SU-DHL-6 (cell line): ENCODE results near the gene CLMP.

Experiments used
- H2AFZ ChIP-seq: fragments of 200-600 bp; sonication (generic); 2 replicates; pipeline ENCODE4 v1.6.1; 2014; ENCODE audit warnings: low read depth, mild to moderate bottlenecking, moderate library complexity, mixed read lengths, antibody characterized with exemption, low read length; ENCODE audit not compliant: severe bottlenecking
- H3F3A ChIP-seq: fragments of 200-600 bp; shearing (Covaris generic); 2 replicates; pipeline ENCODE4 v1.6.0; 2016; ENCODE audit warnings: antibody characterized with exemption, mild to moderate bottlenecking; ENCODE audit not compliant: insufficient read depth
- H3K27ac ChIP-seq: fragments of 200-600 bp; sonication (generic); 2 replicates; pipeline ENCODE4 v1.5.1; 2016; ENCODE audit warnings: low read depth, mild to moderate bottlenecking, low read length, moderate library complexity, mixed read lengths
- H3K27me3 ChIP-seq: fragments of 200-600 bp; sonication (generic), shearing (Covaris generic); 2 replicates; pipeline ENCODE4 v1.6.0; 2014; ENCODE audit warnings: mild to moderate bottlenecking, low read length
- H3K36me3 ChIP-seq: fragments of 200-600 bp; sonication (generic); 2 replicates; pipeline ENCODE4 v1.6.1; 2014; ENCODE audit warnings: mild to moderate bottlenecking, low read length, mixed read lengths
- H3K4me2 ChIP-seq: fragments of 300-600, 200-600 bp; shearing (Covaris generic), sonication (generic); 2 replicates; pipeline ENCODE4 v1.6.0; 2014; ENCODE audit warnings: low read length, low read depth, mild to moderate bottlenecking; ENCODE audit not compliant: poor library complexity, severe bottlenecking
- H3K4me3 ChIP-seq: fragments of 200-600 bp; sonication (generic); 2 replicates; pipeline ENCODE4 v1.5.1; 2014; ENCODE audit warnings: antibody characterized with exemption, low read length, mild to moderate bottlenecking, mixed read lengths; ENCODE audit not compliant: insufficient read depth, poor library complexity, severe bottlenecking
- H3K79me2 ChIP-seq: fragments of 200-600 bp; sonication (generic); 2 replicates; pipeline ENCODE4 v1.6.1; 2014; ENCODE audit warnings: mild to moderate bottlenecking, low read length, moderate library complexity; ENCODE audit not compliant: insufficient read depth
- H3K9ac ChIP-seq: fragments of 200-600 bp; sonication (generic); 2 replicates; pipeline ENCODE4 v1.7.0; 2014; ENCODE audit warnings: mild to moderate bottlenecking, low read length
- H3K9me2 ChIP-seq: fragments of 200-600 bp; sonication (generic); replicated peaks from 2 replicates; pipeline ENCODE4 v1.6.1; 2014; ENCODE audit warnings: low read length; ENCODE audit not compliant: insufficient read depth
- H3K9me3 ChIP-seq: fragments of 200-600 bp; sonication (generic); 2 replicates; pipeline ENCODE4 v1.6.1; 2014; ENCODE audit warnings: low read length, mixed read lengths; ENCODE audit not compliant: insufficient read depth
- H4K20me1 ChIP-seq: fragments of 200-600 bp; sonication (generic); 2 replicates; pipeline ENCODE4 v1.6.1; 2014; ENCODE audit warnings: low read depth, mild to moderate bottlenecking, antibody characterized with exemption, low read length, moderate library complexity, mixed read lengths
- EZH2phosphoT487 ChIP-seq: fragments of 200-600 bp; sonication (generic), shearing (Covaris generic); conservative IDR thresholded peaks from 2 replicates; pipeline ENCODE4 v1.6.1; 2018; ENCODE audit warnings: mild to moderate bottlenecking, antibody characterized with exemption, low read length, moderate library complexity, mixed read lengths
- TF ChIP-seq, protein P1 (sequence below): fragments of 200-600 bp; sonication (generic); IDR thresholded peaks from one replicate; pipeline ENCODE4 v1.5.1; 2017; ENCODE audit warnings: antibody characterized with exemption, mild to moderate bottlenecking, low read length, moderate library complexity; ENCODE audit not compliant: insufficient read depth, poor library complexity, severe bottlenecking

Gene CLMP

DNA sequence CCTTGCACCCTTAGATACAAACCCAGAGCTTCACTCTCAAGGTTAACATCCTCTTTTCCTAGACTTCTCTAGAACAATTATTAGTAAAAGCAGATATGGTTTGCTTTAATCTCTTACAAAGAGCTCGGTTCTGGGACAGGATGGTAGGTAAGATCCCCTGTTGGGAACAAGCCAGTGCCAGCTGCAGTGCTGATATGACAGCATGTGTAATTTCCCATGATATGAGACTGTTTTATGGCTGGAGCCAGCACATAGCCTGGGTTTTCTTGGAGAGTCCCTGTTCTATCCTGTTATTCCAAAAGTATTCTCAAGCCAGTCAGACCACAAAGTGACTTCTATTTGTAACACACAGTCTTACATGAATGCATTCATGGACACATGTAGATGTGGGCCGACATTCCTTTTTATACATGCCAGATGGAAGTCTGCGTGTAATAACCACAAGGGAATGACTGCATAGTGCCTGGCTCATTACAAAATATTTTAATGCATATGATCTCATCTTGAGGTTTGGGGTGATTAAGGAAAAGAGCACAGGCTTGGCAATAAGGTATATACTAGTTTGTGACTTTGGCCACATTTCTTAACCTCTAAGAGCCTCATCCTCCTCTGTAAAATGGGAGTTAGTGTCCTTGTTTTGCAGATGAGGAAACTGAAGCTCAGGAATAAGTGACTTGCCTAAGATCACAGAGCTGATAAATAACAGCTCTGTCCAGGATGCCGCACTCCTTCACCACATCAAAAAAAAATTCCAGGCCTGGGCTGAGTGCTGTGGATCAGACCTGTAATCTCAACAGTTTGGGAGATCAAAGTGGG is 21.8 kb downstream of the CLMP start:
- Histone ChIP-seq H3K4me3 (no peak overlapping the region), H3F3A (no peaks in the 10 kb centered on the region), H3K79me2 (no peaks in the 10 kb centered on the region), H3K4me2 (no peak overlapping the region), H4K20me1 (no peaks in the 10 kb centered on the region), H3K27me3 (no peaks in the 10 kb centered on the region), H3K36me3 (no peaks in the 10 kb centered on the region), H3K27ac (no peak overlapping the region), H2AFZ (no peak overlapping the region), H3K9me2 (no peaks in the 10 kb centered on the region), H3K9ac (no peak overlapping the region), H3K9me3 (no peaks in the 10 kb centered on the region)
- no peak for TF ChIP-seq EZH2phosphoT487
- TF ChIP-seq, protein P1, sequence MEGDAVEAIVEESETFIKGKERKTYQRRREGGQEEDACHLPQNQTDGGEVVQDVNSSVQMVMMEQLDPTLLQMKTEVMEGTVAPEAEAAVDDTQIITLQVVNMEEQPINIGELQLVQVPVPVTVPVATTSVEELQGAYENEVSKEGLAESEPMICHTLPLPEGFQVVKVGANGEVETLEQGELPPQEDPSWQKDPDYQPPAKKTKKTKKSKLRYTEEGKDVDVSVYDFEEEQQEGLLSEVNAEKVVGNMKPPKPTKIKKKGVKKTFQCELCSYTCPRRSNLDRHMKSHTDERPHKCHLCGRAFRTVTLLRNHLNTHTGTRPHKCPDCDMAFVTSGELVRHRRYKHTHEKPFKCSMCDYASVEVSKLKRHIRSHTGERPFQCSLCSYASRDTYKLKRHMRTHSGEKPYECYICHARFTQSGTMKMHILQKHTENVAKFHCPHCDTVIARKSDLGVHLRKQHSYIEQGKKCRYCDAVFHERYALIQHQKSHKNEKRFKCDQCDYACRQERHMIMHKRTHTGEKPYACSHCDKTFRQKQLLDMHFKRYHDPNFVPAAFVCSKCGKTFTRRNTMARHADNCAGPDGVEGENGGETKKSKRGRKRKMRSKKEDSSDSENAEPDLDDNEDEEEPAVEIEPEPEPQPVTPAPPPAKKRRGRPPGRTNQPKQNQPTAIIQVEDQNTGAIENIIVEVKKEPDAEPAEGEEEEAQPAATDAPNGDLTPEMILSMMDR = no peak

DNA sequence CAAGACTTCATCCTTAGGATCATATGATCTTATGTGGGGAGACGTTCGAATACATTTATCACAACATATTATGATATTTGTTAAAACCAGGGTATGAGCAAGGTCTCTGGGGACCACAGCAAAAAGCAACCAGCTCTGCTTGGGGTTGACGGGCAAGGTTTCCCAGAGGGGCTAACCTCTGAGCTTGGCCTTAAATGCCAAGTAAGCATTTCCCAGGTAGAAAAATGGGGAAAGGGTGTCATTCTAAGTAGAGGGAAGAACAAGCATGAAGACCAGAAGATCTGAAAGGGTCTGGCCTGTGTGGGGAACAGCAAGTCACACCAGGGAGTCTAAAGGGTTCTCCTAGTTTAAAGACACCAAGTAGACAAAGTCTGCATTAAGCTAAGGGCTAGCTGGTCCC is 24.1 kb downstream of the CLMP start:
- H2AFZ ChIP-seq = no peak overlapping the region
- H3F3A ChIP-seq = no peaks in the 10 kb centered on the region
- H3K9ac ChIP-seq = no peak overlapping the region
- no peaks in the 10 kb centered on the region for H3K36me3 ChIP-seq
- no peaks in the 10 kb centered on the region for H3K9me3 ChIP-seq
- TF ChIP-seq, protein P1 = no peak
- TF ChIP-seq EZH2phosphoT487 = no peak
- H3K4me2 ChIP-seq = no peak overlapping the region
- no peaks in the 10 kb centered on the region for H3K27me3 ChIP-seq
- no peak overlapping the region for H3K4me3 ChIP-seq
- H3K79me2 ChIP-seq = no peaks in the 10 kb centered on the region
- no peaks in the 10 kb centered on the region for H4K20me1 ChIP-seq
- H3K9me2 ChIP-seq = no peaks in the 10 kb centered on the region
- H3K27ac ChIP-seq = no peak overlapping the region

DNA sequence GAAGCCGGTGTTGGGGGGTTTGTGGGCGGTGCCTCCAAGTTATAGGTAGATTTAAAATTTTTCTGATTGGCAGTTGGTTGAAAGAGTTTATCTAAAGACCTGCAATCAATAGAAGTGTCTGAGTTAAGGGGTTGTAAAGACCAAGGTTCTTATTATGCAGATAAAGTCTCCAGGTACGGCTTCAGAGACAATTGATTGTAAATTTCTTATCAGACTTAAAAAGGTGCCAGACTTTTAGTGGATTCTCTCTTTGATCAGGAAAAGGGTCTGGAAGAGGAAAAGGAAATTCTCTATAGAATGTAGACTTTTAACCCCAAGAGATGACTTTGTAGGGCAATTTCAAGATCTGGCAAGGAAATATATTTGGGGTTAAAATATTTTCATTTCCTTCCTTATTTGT is 25.2 kb downstream of the CLMP start:
- Histone ChIP-seq H3F3A (no peaks in the 10 kb centered on the region), H3K27ac (no peak overlapping the region), H3K4me2 (no peak overlapping the region), H4K20me1 (no peaks in the 10 kb centered on the region), H3K9me2 (no peaks in the 10 kb centered on the region), H3K9me3 (no peaks in the 10 kb centered on the region), H3K36me3 (no peaks in the 10 kb centered on the region), H3K4me3 (no peak overlapping the region), H3K9ac (no peak overlapping the region), H2AFZ (no peak overlapping the region), H3K27me3 (no peaks in the 10 kb centered on the region), H3K79me2 (no peaks in the 10 kb centered on the region)
- TF ChIP-seq EZH2phosphoT487 = no peak
- TF ChIP-seq, protein P1 = no peak
